CD4-positive, CD25-positive, alpha-beta regulatory T cell (primary cell): ENCODE data around the gene PPP2R5A. TPM values are rescaled to one million over a fixed set of nuclear protein-coding genes. Genes with fewer than 3 reads are reported as not detected.
"Not testable (repeated sequence)": the region's sequence is repeated elsewhere in the genome, so short reads cannot be mapped to it uniquely, and the experiment has no call there.

Experiments used
- ATAC-seq, 2 donors: fragments of 150-1000 bp; cut with Tn5 transposase; one replicate each; pipeline ENCODE4 v1.10.0; 2021; ENCODE audit warnings: low read depth in 2 of 2, moderate number of reproducible peaks in 2 of 2, moderate library complexity in 1 of 2
- DNase-seq, 3 donors: peaks; one replicate each; pipeline versions ENCODE4 v3.0.0 to v3.0.0-alpha.2; 2012 to 2022; ENCODE audit warnings: mixed read lengths in 1 of 3
- H3K27ac ChIP-seq: one replicate; pipeline ENCODE4 v1.7.0; 2013; ENCODE audit warnings: mild to moderate bottlenecking, low read length; ENCODE audit not compliant: insufficient read depth, poor library complexity, severe bottlenecking
- H3K27me3 ChIP-seq: one replicate; pipeline ENCODE4 v1.7.0; 2013; ENCODE audit warnings: low read length; ENCODE audit not compliant: control insufficient read depth, insufficient read depth
- H3K36me3 ChIP-seq: one replicate; pipeline ENCODE4 v1.7.0; 2013; ENCODE audit warnings: mild to moderate bottlenecking, low read length, moderate library complexity; ENCODE audit not compliant: control insufficient read depth, insufficient read depth
- H3K4me1 ChIP-seq: 2 replicates; pipeline ENCODE4 v1.7.0; 2013; ENCODE audit warnings: mild to moderate bottlenecking, low read length; ENCODE audit not compliant: insufficient read depth, control insufficient read depth, poor library complexity, severe bottlenecking
- H3K4me3 ChIP-seq: one replicate; pipeline ENCODE4 v1.7.0; 2013; ENCODE audit warnings: low read depth, mild to moderate bottlenecking, low read length, moderate library complexity
- H3K9me3 ChIP-seq, 2 experiments: 1 replicate in 1 of 2; 2 replicates in 1 of 2; pipeline ENCODE4 v1.7.0; 2013; ENCODE audit warnings: low read length in 2 of 2, mild to moderate bottlenecking in 1 of 2, moderate library complexity in 1 of 2; ENCODE audit not compliant: control insufficient read depth in 2 of 2
- H3K27ac Mint-ChIP-seq, 3 donors: one replicate each; pipeline ENCODE4 v1.8.0; 2020 to 2022; ENCODE audit warnings: mild to moderate bottlenecking in 3 of 3, mixed read lengths in 3 of 3, moderate library complexity in 2 of 3
- H3K27me3 Mint-ChIP-seq: one replicate; pipeline ENCODE4 v1.8.0; 2022; ENCODE audit warnings: mild to moderate bottlenecking, mixed read lengths
- H3K36me3 Mint-ChIP-seq: one replicate; pipeline ENCODE4 v1.8.0; 2020; ENCODE audit warnings: mixed read lengths
- H3K4me1 Mint-ChIP-seq, 4 donors: one replicate each; pipeline ENCODE4 v1.8.0; 2020 to 2022; ENCODE audit warnings: mixed read lengths in 4 of 4, mild to moderate bottlenecking in 1 of 4
- H3K4me3 Mint-ChIP-seq, 4 donors: one replicate each; pipeline ENCODE4 v1.8.0; 2020 to 2022; ENCODE audit warnings: mild to moderate bottlenecking in 4 of 4, mixed read lengths in 4 of 4, moderate library complexity in 3 of 4
- H3K9me3 Mint-ChIP-seq, 7 donors: one replicate each; pipeline ENCODE4 v1.8.0; 2020 to 2022; ENCODE audit warnings: mixed read lengths in 7 of 7, mild to moderate bottlenecking in 3 of 7, moderate library complexity in 2 of 7
- polyA plus RNA-seq, 4 donors: library from polyadenylated mRNA; unstranded; fragments of 300-500 nt; fragmentation: Illumina TruSeq; gene quantifications; one replicate each; pipeline ENCODE4 v1.2.3, GENCODE V29; 2021
- total RNA-seq: library from RNA; stranded (reverse); gene quantifications from one replicate; pipeline ENCODE4 v1.2.3, GENCODE V29; 2022

Gene PPP2R5A
- total and polyA plus RNA-seq, 5 donors from 2014 or later: 41.6 to 64.6 (median 48.5) TPM

DNA sequence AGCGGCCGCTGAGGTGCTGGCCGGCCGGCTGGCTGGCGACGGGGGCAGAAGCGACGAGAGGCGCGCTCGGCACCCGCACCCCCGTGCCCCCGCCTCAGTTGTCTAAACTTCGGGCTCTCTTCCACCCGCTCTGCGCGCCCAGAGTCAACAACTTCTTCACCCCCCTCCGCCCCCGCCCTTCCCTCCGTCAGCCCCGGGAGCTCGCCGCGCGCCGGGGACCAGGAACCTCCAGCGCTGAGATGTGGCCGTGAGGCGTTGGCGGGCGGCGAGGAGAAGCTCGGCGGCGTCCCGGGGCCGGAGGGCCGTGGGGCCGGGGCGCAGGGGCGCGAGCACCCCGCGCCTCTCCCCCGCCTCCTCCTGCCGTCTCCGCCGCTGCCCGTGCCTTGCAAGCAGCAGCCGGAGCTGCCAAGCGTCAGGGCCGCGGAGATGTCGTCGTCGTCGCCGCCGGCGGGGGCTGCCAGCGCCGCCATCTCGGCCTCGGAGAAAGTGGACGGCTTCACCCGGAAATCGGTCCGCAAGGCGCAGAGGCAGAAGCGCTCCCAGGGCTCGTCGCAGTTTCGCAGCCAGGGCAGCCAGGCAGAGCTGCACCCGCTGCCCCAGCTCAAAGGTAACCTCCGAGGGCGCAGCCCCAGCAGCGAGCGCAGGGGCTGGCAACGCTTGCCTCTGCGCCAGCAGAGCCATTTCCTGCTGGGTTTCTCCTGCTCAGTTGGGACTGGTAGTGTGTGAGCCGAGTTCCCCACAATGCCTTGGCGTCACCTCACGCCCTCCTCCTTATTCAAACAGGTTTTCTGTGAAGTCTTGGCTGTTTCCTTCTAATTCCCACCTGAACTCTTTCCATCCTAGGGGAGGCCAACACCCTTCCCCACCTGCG lies 710 bp downstream of the PPP2R5A start:
- Mint-ChIP-seq H3K9me3 (no peaks in the 10 kb centered on the region), H3K27me3 (peaks cover 5% of the 10 kb centered on the region), H3K4me1 (peaks cover 11 to 49% (median 36%) of the 10 kb centered on the region in 4 donors), H3K4me3 (peak overlapping the region; percentile 96 to 100 (median 97)), H3K36me3 (peaks cover 4% of the 10 kb centered on the region), H3K27ac (peak overlapping the region; percentile 98 to 100 (median 99))
- Histone ChIP-seq H3K27me3 (no peaks in the 10 kb centered on the region), H3K4me3 (peak overlapping the region; percentile 98), H3K27ac (peak overlapping the region; percentile 97), H3K4me1 (peaks cover 53% of the 10 kb centered on the region), H3K9me3 (no peaks in the 10 kb centered on the region), H3K36me3 (no peaks in the 10 kb centered on the region)
- peak; percentile 13 to 14 for ATAC-seq
- peak; percentile 64 to 81 (median 78) for DNase-seq

DNA sequence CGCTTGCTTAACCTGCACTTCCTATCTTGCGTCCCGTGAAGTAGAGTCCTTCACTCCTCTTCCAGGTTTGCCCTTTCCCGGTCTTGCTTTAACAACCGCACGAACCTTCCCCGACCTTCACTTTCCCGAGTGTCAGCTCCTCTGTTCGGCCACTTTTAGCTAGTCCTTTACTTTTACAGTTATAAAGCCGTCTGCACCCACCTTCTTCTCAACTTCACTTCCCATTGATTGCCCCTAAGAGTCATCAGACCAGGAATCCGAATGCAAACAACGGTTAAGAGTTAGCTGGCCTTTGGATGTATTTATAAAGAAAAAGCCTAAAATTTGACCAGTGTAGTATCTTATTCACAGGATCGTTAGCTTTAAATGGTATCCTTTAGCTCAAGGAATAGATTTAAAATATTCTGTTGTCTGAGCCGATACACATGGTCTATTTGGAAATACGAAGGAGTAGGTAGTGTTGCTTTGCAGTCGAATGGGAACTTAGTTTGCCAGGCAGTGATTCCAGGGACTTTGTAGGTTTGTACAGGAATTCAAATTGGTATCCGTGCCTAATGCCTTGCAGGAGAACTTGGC lies 1.4 kb downstream of the PPP2R5A start:
- H3K27me3 Mint-ChIP-seq: peaks cover 5% of the 10 kb centered on the region
- Histone ChIP-seq H3K9me3 (no peaks in the 10 kb centered on the region), H3K27ac (peak overlapping the region; percentile 97), H3K4me1 (peaks cover 61% of the 10 kb centered on the region), H3K36me3 (no peaks in the 10 kb centered on the region), H3K4me3 (peak overlapping the region; percentile 98), H3K27me3 (no peaks in the 10 kb centered on the region)
- no peak for ATAC-seq
- H3K4me1 Mint-ChIP-seq: peaks cover 15 to 56% (median 43%) of the 10 kb centered on the region in 4 donors
- peaks cover 6% of the 10 kb centered on the region for H3K36me3 Mint-ChIP-seq
- H3K4me3 Mint-ChIP-seq: peak overlapping the region; percentile 96 to 100 (median 97)
- no peaks in the 10 kb centered on the region for H3K9me3 Mint-ChIP-seq
- DNase-seq: no peak
- peak overlapping the region; percentile 97 to 100 (median 99) for H3K27ac Mint-ChIP-seq

DNA sequence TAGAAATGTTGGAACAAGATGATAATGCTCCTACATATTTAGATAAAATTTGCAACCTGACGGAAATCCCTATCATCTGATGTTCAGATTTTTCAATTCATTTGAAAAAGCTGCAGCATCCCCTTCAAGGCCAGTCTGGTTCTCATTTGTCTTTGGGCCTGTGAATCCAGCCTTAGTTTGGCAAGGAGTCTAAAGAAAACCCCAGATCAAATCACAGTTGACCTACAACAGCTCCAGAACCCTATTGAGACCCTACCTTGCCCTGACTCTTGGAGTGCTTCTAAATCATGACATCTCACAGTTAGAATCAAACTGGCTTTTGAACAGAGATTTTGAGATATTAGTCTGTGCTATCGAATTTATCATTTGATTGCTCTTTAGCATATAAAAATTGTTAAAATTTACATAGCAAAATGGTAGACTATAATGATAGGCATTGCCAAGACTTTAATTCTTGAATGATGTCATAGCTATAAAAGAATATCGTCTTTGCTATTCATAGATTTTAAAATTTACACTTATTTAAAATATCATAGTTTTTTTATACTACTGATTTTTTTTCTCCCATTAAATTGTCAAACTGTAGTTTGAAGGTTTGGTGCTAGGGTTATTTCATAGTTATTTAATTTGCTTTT lies 2.2 kb downstream of the PPP2R5A start:
- Mint-ChIP-seq H3K4me1 (peaks cover 17 to 63% (median 51%) of the 10 kb centered on the region in 4 donors), H3K27ac (peak overlapping the region; percentile 97 to 100 (median 99)), H3K9me3 (no peaks in the 10 kb centered on the region), H3K4me3 (peak overlapping the region; percentile 96 to 100 (median 97)), H3K36me3 (peaks cover 7% of the 10 kb centered on the region), H3K27me3 (peaks cover 5% of the 10 kb centered on the region)
- no peak for DNase-seq
- Histone ChIP-seq H3K4me3 (peak overlapping the region; percentile 98), H3K36me3 (no peaks in the 10 kb centered on the region), H3K27ac (peak overlapping the region; percentile 97), H3K4me1 (peaks cover 67% of the 10 kb centered on the region), H3K27me3 (no peaks in the 10 kb centered on the region), H3K9me3 (no peaks in the 10 kb centered on the region)
- ATAC-seq: no peak

DNA sequence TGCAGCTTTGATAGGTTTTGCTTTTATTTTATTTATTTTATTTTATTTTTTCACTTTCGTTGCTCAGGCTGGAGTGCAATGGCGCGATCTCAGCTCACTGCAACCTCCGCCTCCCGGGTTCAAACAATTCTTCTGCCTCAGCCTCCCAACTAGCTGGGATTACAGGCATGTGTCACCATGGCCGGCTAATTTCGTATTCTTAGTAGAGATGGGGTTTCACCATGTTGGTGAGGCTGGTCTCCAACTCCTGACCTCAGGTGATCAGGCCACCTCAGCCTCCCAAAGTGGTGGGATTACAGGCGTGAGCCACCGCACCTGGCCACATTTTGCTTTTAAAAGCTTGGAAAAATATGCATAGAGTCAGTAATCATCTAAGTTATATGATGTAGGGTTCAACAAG lies 2.8 kb downstream of the PPP2R5A start:
- H3K4me3 ChIP-seq: peak overlapping the region; percentile 98
- peak overlapping the region; percentile 97 for H3K27ac ChIP-seq
- peaks cover 73% of the 10 kb centered on the region for H3K4me1 ChIP-seq

DNA sequence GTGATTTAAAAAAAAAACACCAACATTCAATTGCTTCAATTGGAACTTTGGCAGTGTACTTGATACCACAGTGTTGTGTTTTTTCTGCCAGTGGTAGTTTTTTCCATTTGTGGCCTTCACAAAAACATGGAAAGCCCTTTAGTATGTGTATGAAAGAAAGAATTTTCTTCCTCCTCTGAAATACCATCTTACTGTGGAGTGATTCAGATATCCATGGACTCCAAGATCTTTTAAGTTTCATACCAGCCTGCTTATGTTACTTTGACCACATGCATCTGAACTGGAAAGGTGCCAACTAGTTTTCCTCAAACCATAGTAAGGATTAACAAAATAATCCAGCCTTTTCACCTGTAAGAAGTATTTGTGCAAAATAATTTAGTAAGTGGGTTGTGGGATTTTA lies 3.4 kb downstream of the PPP2R5A start:
- Histone ChIP-seq H3K36me3 (no peaks in the 10 kb centered on the region), H3K4me1 (peaks cover 78% of the 10 kb centered on the region), H3K27ac (no peak overlapping the region), H3K9me3 (no peaks in the 10 kb centered on the region), H3K27me3 (no peaks in the 10 kb centered on the region), H3K4me3 (peak overlapping the region; percentile 98)
- ATAC-seq (no peak), DNase-seq (no peak)
- Mint-ChIP-seq H3K36me3 (peaks cover 7% of the 10 kb centered on the region), H3K27me3 (peaks cover 5% of the 10 kb centered on the region), H3K27ac (no peak overlapping the region), H3K9me3 (no peaks in the 10 kb centered on the region), H3K4me1 (peaks cover 22 to 70% (median 60%) of the 10 kb centered on the region in 4 donors), H3K4me3 (peak overlapping the region; percentile 86 to 98 (median 90))

More for the DNA sequence above, 2.8 kb downstream of the PPP2R5A start:
- DNase-seq, H3K36me3 Mint-ChIP-seq, H3K9me3 ChIP-seq, H3K36me3 ChIP-seq, H3K27me3 ChIP-seq, ATAC-seq, H3K9me3 Mint-ChIP-seq, H3K27me3 Mint-ChIP-seq: not testable (repeated sequence)
- H3K4me3 Mint-ChIP-seq: peak overlapping the region; percentile 86 to 98 (median 90)
- H3K27ac Mint-ChIP-seq: peak overlapping the region in 1 of 3 donors; percentile 25
- peaks cover 21 to 67% (median 56%) of the 10 kb centered on the region in 4 donors for H3K4me1 Mint-ChIP-seq

DNA sequence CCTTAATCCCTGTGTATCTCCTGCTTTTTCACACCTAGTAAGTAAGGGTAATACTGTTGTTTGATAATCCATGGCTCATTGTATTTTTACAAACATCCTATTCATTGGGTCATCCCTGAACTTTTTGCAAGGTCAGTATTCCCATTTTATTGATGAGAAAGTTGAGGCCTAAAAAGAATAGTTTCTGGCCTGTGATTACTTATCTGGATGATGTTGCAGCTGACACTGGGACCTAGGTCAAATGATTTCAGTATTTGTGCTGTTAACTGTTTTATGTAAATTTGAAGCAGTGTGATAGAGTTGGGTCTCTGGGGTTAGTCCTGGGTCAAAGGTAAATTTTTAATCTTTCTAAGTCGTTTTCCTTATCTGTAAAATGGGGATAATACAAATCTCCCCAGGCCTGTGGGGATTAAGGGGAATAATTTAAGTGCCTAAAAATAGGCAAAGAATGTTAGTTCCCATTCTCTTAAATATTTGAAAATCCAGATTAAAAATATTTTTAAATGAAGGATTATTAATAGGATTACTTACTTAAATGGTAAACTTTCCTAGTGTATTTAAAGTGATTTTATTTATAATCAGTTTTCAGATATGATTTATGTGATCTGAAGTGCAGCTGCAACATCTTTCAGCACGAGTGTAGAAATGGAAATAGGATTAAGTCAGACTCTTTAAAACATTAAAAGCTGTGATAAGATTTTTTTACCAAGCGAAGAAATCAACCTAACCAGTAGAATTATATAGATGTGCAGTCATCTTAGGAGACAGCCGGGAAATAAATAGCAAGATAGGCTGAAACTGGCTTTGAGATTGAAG lies 4.3 kb downstream of the PPP2R5A start:
- H3K4me1 Mint-ChIP-seq: peaks cover 19 to 69% (median 62%) of the 10 kb centered on the region in 4 donors
- Histone ChIP-seq H3K9me3 (no peaks in the 10 kb centered on the region), H3K27ac (peak overlapping the region; percentile 1), H3K36me3 (no peaks in the 10 kb centered on the region), H3K4me1 (peaks cover 72% of the 10 kb centered on the region), H3K4me3 (peak overlapping the region; percentile 98), H3K27me3 (no peaks in the 10 kb centered on the region)
- H3K36me3 Mint-ChIP-seq: peaks cover 7% of the 10 kb centered on the region
- H3K27me3 Mint-ChIP-seq: peaks cover 5% of the 10 kb centered on the region
- H3K27ac Mint-ChIP-seq: peak overlapping the region in 1 of 3 donors; percentile 18
- no peak for ATAC-seq
- DNase-seq: no peak
- H3K4me3 Mint-ChIP-seq: peak overlapping the region; percentile 56 to 76 (median 62)
- H3K9me3 Mint-ChIP-seq: no peaks in the 10 kb centered on the region

DNA sequence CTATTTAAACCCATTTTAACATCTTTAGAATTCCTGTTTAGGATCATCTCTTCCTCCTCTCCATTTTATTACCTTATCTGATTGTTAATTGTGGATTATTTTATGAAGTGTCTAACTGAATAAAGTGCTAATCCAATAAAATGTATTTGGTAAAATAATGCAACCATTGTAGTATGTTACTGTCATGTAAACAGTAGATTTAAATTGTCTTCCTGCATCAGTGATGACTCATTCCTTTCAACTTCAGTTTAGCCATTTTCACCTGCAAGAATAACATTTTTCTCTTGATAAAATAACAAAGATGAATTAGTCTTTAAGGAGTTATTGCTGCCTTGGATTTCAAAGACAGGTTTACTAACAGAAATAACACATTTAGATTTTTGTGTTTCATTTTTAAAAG lies 5.4 kb downstream of the PPP2R5A start:
- H3K9me3 Mint-ChIP-seq: no peaks in the 10 kb centered on the region
- H3K4me3 Mint-ChIP-seq: peak overlapping the region; percentile 42 to 76 (median 70)
- H3K4me1 Mint-ChIP-seq: peaks cover 31 to 75% (median 69%) of the 10 kb centered on the region in 4 donors
- no peaks in the 10 kb centered on the region for H3K27me3 Mint-ChIP-seq
- ATAC-seq (no peak), DNase-seq (peak in 1 of 3 donors; percentile 49)
- H3K9me3 ChIP-seq: no peaks in the 10 kb centered on the region
- H3K27ac Mint-ChIP-seq: peak overlapping the region in 1 of 3 donors; percentile 89
- peaks cover 15% of the 10 kb centered on the region for H3K36me3 Mint-ChIP-seq
- H3K27ac ChIP-seq: no peak overlapping the region
- peak overlapping the region; percentile 98 for H3K4me3 ChIP-seq
- no peaks in the 10 kb centered on the region for H3K36me3 ChIP-seq
- H3K27me3 ChIP-seq: no peaks in the 10 kb centered on the region
- peaks cover 78% of the 10 kb centered on the region for H3K4me1 ChIP-seq
